OCI-LY1 (cell line): Measurements from ENCODE around the gene TTC21A.

Experiments used
- CTCF ChIP-seq: fragments of 200-600 bp; sonication (generic), shearing (Covaris generic); IDR thresholded peaks from 2 replicates; pipeline ENCODE4 v1.5.1; 2017; ENCODE audit warnings: mild to moderate bottlenecking, antibody characterized with exemption, low read length, moderate library complexity, mixed read lengths
- EZH2 ChIP-seq: fragments of 200-600 bp; sonication (generic), shearing (Covaris generic); IDR thresholded peaks from 2 replicates; pipeline ENCODE4 v1.8.0; 2017; ENCODE audit warnings: borderline replicate concordance, mixed run types, mild to moderate bottlenecking, antibody characterized with exemption, low read length, moderate library complexity, mixed read lengths

- TF ChIP-seq CTCF = 0 out of 2 replicates have a peak, but pooled peaks have one; percentile 7
- no peak for TF ChIP-seq EZH2
Measured at GRCh38 chr3:39166134-39166710, 58.7 kb downstream of the TTC21A start.
